GM18498 (cell line): Measurements from ENCODE around the gene ZBTB42.
"Not testable (repeated sequence)": the region's sequence is repeated elsewhere in the genome, so short reads cannot be mapped to it uniquely, and the experiment has no call there.

Source experiments
- ATAC-seq: cut with Tn5 transposase; IDR thresholded peaks from one replicate; pipeline ENCODE4 v1.9.1; 2021; ENCODE audit warnings: mild to moderate bottlenecking, moderate library complexity; ENCODE audit not compliant: unreplicated experiment

ZBTB42 gene

DNA sequence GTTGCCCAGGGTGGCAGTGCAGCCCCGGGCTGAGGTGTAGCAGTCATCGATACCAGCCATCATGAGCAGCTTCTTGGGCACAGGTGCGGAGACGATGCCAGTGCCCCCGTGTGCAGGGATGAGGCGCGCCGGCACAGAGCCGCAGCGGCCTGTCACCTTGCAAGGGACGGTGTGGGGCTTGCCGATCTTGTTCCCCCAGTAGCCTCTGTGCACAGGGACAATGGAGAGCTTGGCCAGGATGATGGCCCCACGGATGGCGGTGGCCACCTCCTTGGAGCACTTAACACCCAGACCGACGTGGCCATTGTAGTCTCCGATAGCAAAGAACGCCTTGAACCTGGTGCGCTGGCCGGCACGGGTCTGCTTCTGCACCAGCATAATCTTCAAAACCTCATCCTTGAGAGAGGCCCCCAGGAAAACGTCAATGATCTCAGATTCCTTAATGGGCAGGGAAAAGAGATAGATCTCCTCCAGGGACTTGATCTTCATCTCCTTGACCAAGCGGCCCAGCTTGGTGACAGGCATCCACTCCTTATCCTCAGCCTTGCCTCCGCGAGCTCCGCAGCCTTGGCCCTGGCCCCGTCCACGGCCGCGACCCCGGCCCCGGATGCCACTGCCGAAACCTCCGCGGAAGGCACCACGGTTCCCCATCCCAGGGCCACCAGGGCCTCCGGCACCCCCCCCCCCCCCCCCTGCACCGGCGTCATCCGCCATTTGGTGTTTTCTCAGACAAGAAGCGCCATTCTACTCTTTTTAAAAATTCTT, 35.5 kb downstream of the ZBTB42 start:
- ATAC-seq: not testable (repeated sequence)

DNA sequence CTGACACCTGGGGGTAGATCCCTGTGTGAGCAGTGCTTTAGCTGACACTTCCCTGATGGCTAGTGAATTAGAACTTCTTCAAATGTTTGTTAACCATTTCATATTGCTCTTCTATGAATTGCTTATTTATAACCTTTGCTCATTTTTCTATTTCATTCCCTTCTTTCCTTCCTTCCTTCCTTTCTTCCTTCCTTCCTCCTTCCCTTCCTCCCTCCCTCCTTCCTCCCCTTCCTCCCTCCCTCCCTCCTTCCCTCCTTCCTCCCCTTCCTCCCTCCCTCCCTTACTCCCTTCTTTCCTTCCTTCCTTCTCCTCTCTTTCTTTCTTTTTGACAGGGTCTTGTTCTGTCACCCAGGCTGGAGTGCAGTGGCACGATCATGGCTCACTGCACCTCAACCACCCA, 40.8 kb downstream of the ZBTB42 start:
- no peak for ATAC-seq

DNA sequence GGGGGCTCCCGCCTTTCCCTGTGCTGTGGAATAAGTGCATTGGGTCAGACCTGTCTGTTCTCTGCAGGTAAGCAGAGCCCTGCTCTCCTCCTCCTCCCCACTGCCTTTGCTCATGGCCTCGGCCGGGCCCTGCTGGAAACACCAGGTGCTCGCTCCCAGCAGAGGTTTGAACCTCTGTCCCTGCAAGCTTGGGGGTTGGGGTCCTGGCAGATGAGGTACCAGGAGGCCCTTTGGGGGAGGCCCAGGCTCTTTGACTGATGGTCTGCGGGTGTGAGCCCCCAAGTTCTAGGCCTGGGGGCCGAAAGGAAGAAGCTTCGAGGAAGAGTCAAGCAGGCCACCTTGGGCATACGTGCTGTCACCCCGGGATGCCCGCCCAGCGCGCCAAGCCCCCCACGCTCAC, 42.1 kb downstream of the ZBTB42 start:
- ATAC-seq: no peak

DNA sequence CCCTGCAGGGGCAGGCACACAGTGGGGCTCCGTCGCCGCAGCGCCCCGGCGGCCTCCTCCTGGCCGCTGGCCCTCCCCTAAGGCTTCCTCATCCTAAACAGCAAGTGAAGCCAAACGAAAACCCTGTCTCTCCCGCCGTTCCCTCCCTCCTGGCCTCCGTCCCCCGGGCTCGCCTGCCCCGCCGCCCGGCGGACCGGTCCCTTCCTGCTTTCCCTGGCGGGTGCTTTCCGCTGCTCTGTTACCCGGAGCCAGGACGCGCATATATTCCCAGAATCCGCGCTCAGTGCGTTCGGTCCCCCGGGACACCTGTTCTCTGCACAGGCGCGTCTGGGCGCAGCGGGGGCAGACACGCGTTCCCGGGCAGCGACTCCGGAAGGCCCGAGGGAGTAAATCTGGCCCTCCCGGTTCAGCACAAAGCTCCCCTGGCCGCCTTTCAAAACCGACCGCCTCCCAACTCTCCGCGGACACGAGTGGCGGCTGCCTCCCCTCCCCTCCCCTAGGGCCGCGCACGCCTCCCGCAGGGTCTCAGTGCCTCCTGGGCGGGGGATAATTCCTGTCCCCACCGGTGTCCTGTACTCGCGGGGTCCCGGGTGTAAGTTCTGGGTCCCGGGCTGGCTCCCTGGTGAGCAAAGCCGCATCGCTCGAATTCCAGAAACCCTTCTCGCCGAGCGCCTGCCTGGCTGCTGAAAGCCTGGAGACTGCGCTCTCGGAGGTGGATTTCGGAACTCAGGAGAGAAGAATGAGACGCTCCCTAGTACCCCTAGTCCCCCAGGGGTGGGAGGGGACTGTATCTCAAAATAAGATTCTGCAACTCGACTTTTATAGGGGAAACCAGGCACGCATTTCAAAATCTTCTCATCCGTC, 42.8 kb downstream of the ZBTB42 start:
- no peak for ATAC-seq

DNA sequence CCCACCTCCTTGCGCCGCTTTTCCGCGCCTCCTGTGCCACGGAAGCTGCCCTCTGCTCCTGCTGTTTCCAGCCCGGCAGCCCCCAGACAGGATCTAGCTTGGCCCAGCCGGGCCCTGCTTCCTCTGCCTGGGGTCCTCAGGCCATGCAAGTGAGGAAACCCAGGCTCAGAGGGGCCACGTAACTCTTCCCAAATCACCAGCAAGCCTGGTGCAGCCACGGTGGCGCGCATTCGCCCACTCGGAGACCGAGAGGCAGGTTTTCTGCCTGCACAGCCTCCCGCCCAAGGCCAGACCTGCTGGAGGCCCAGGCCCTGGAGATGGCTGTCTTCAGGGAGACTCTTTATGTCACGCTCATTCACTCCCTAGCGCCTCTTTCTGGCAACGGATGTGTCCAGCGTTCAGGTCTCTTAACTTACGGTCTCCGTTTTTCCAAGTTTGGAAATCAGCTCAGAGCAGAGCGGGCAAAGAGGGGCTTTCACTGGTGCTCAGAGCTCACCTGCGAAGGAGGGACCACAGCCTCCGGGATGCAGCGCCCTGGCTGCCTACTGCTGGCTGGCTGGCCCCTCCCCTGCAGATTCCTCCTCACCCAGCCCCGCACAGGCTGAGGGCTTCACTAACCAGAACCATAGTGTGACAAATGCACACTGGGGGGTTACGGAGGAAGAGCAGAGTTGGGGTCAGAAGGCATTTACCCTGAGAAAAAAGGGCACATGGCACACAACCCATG, 43.6 kb downstream of the ZBTB42 start:
- no peak for ATAC-seq

DNA sequence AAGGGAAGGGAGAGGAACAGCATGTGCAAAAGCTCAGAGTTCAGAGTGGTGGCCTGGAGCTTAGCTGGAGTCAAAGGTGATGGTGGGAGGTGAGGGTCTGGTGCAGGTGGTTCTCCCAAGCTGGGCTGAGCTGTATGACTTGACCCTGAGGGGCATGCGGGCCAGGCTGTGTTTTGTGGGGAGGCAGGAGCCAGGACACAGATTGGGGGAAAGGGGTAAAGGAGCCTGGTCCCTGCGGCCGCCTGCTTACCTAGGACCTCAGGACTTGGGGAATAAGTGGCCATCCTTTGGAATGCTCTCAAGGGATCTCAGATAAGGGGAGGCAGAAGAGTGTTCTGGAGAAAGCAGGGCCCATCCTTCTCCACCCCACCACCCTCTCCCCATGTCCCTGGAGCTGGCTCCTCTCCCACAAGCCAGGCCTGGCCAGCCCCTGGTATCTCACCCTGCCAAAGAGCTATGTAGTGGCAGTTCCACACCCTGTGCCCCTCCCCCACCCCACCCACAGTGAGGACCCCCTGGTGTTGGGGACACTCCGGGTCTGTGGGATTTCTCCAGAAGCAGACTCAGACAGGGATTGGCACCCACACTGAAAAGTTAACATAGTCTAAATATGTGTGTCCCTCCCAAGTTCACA, 44.2 kb downstream of the ZBTB42 start:
- no peak for ATAC-seq

DNA sequence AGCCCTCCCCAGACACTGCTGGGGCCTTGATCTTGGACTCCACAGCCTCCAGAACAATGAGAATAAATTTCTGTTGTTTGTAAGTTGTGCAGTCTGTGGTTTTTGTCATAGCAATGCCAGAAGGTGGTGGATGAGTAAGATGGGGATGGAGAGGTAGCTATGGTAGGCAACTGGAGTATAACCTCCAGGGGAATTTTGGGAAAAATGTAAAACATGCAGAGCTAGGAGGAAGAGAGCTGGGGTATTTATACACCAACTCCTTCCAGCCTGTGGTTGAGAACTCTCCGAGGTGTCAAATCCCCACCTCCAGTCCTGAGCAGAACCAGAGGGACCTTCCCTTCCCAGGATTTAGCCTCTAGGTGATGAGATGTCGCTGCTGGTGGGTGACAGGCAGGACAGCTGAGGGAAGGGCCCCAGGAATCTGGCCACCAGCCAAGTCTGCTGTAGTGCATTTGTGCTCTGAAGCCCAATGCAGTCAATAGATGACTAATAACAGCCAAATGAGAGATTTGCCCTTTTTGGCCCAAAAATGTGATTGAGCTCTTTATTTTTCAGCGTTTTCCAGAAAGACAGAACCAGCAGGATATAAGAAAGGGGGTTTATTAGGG, 45.0 kb downstream of the ZBTB42 start:
- no peak for ATAC-seq

DNA sequence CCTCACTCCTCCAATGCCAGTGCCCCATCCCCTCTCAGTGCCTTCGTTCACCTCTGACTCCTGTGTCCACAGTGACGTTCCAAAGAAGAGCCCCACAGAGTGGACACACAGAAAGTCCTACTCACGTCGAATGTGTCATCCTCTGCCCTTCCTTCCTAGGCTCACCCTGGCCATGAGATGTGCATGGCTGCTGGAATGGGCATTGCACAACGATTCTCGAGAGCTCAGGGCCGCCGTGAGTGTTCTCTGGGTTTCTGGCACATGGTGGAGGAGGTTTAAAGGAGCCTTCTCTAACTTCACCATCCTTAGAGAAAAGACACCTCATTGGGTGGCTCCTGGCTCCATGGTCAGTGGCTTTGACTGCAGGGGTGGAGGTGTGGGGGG, 51.4 kb downstream of the ZBTB42 start:
- no peak for ATAC-seq
